Gastroesophageal sphincter (tissue), 4 donors: ENCODE results near the gene BBOX1. TPM values are rescaled to one million over a fixed set of nuclear protein-coding genes. Genes with fewer than 3 reads are reported as not detected.

ENCODE experiments used
- ATAC-seq: fragments of 150-250 bp; one replicate; pipeline ENCODE4 v1.9.1; 2016; ENCODE audit warnings: mild to moderate bottlenecking, moderate library complexity
- H3K27ac ChIP-seq, 4 donors: fragments of 200-600 bp; sonication (generic) in 3 of 4; 1 replicate in 3 of 4; 2 replicates in 1 of 4; pipeline ENCODE4 v1.5.1; 2016 to 2019
- H3K27me3 ChIP-seq: fragments of 200-600 bp; sonication (generic); one replicate; pipeline ENCODE4 v1.5.1; 2019
- H3K36me3 ChIP-seq, 2 donors: fragments of 200-600 bp; sonication (generic); one replicate each; pipeline ENCODE4 v1.5.1; 2019; ENCODE audit warnings: control low read depth in 1 of 2
- H3K4me1 ChIP-seq, 3 donors: fragments of 200-600 bp; sonication (generic); 1 replicate in 2 of 3; 2 replicates in 1 of 3; pipeline ENCODE4 v1.5.1; 2016 to 2019; ENCODE audit warnings: control low read depth in 2 of 3
- H3K4me3 ChIP-seq, 2 donors: fragments of 200-600 bp; sonication (generic); one replicate each; pipeline ENCODE4 v1.5.1; 2019; ENCODE audit warnings: mild to moderate bottlenecking in 1 of 2, moderate library complexity in 1 of 2
- H3K9me3 ChIP-seq, 3 donors: fragments of 200-600 bp; sonication (generic); one replicate each; pipeline ENCODE4 v1.5.1; 2017 to 2019; ENCODE audit warnings: control low read depth in 2 of 3
- CTCF ChIP-seq, 4 experiments: fragments of 200-600 bp in 2 of 4; fragments of 450-650 bp in 2 of 4; sonication (generic) in 1 of 4; IDR thresholded peaks; one replicate each; pipeline ENCODE4 v1.5.1; 2017 to 2019; ENCODE audit warnings: antibody characterized with exemption in 4 of 4, mild to moderate bottlenecking in 2 of 4, moderate library complexity in 2 of 4
- EP300 ChIP-seq: sonication (generic); formaldehyde crosslinking; IDR thresholded peaks from one replicate; pipeline ENCODE4 v1.6.1; 2017; ENCODE audit warnings: antibody characterized with exemption, mild to moderate bottlenecking
- POLR2A ChIP-seq, 2 donors: fragments of 450-650 bp; IDR thresholded peaks; one replicate each; pipeline ENCODE4 v1.6.1; 2017; ENCODE audit warnings: antibody characterized with exemption in 2 of 2, mild to moderate bottlenecking in 2 of 2, moderate library complexity in 1 of 2
- POLR2AphosphoS5 ChIP-seq: sonication (generic); formaldehyde crosslinking; IDR thresholded peaks from one replicate; pipeline ENCODE4 v1.6.1; 2017; ENCODE audit warnings: antibody characterized with exemption
- WGBS, 2 donors: methylation state at CpG; one replicate each; pipeline ENCODE4 v1.1.5; 2018; ENCODE audit warnings: low coverage in 1 of 2; 5-methylcytosine and 5-hydroxymethylcytosine counted together
- total RNA-seq, 4 donors: library from RNA; depleted of rRNA; stranded (reverse); fragments of >200 nt; gene quantifications; one replicate each; pipeline ENCODE4 v1.1.0, GENCODE V29; 2016

BBOX1 gene
- total RNA-seq, 4 donors from 2014 or later: 0.67 to 4.4 TPM; not detected in 2

- no peak for ATAC-seq
- no peak overlapping the region for H3K27ac ChIP-seq
- TF ChIP-seq POLR2A (IDR thresholded peaks at IDR 0.05): no peak
- no peak for TF ChIP-seq CTCF (IDR thresholded peaks at IDR 0.05)
- TF ChIP-seq POLR2AphosphoS5: no peak
- TF ChIP-seq EP300: no peak
- H3K4me3 ChIP-seq: no peak overlapping the region
- H3K9me3 ChIP-seq: no peaks in the 10 kb centered on the region
- no peaks in the 10 kb centered on the region for H3K27me3 ChIP-seq
- H3K36me3 ChIP-seq: no peaks in the 10 kb centered on the region
- H3K4me1 ChIP-seq: no peaks in the 10 kb centered on the region
Observed at GRCh38 chr11:27107548-27107947, 66.9 kb downstream of the BBOX1 start.

- no peak for ATAC-seq
- 93% methylated on average over 3 to 4 of the region's 4 CpGs for WGBS, 2 donors
Observed at GRCh38 chr11:27108809-27109208, 68.2 kb downstream of the BBOX1 start.

GRCh38 chr11:27111896-27112295, 71.3 kb downstream of the BBOX1 start:
- no peaks in the 10 kb centered on the region for H3K27me3 ChIP-seq
- no peak for ATAC-seq
- 82% methylated on average over 2 of the region's 2 CpGs; no CpG with 5 or more reads in 1 of the 2 donors for WGBS, 2 donors

More at GRCh38 chr11:27108809-27109208, 68.2 kb downstream of the BBOX1 start:
- Histone ChIP-seq H3K27me3 (no peaks in the 10 kb centered on the region), H3K36me3 (no peaks in the 10 kb centered on the region), H3K4me1 (no peaks in the 10 kb centered on the region), H3K27ac (no peak overlapping the region), H3K9me3 (no peaks in the 10 kb centered on the region), H3K4me3 (no peak overlapping the region)
- TF ChIP-seq CTCF (IDR thresholded peaks at IDR 0.05): no peak
- TF ChIP-seq POLR2AphosphoS5: no peak
- no peak for TF ChIP-seq POLR2A (IDR thresholded peaks at IDR 0.05)
- TF ChIP-seq EP300: no peak

GRCh38 chr11:27112946-27113345, 72.3 kb downstream of the BBOX1 start:
- Histone ChIP-seq H3K9me3 (no peaks in the 10 kb centered on the region), H3K27ac (no peak overlapping the region), H3K4me3 (no peak overlapping the region), H3K36me3 (no peaks in the 10 kb centered on the region), H3K4me1 (peaks cover 0 to 5% (median 0%) of the 10 kb centered on the region in 3 donors), H3K27me3 (no peaks in the 10 kb centered on the region)
- no peak for ATAC-seq
- no peak for TF ChIP-seq POLR2AphosphoS5
- no peak for TF ChIP-seq EP300
- no peak for TF ChIP-seq CTCF (IDR thresholded peaks at IDR 0.05)
- TF ChIP-seq POLR2A (IDR thresholded peaks at IDR 0.05): no peak
- WGBS, 2 donors: 95 to 100% methylated on average over 1 of the region's 1 CpG

More at GRCh38 chr11:27111896-27112295, 71.3 kb downstream of the BBOX1 start:
- Histone ChIP-seq H3K4me1 (peaks cover 0 to 5% (median 0%) of the 10 kb centered on the region in 3 donors), H3K9me3 (no peaks in the 10 kb centered on the region), H3K4me3 (no peak overlapping the region), H3K36me3 (no peaks in the 10 kb centered on the region), H3K27ac (no peak overlapping the region)
- TF ChIP-seq EP300 (no peak), POLR2A (IDR thresholded peaks at IDR 0.05) (no peak), CTCF (IDR thresholded peaks at IDR 0.05) (no peak), POLR2AphosphoS5 (no peak)

GRCh38 chr11:27115051-27115650, 74.5 kb downstream of the BBOX1 start:
- H3K27ac ChIP-seq: no peak overlapping the region
- ATAC-seq: no peak
- TF ChIP-seq CTCF (IDR thresholded peaks at IDR 0.05) (no peak), EP300 (no peak), POLR2A (IDR thresholded peaks at IDR 0.05) (no peak), POLR2AphosphoS5 (no peak)
- no peaks in the 10 kb centered on the region for H3K36me3 ChIP-seq
- no peaks in the 10 kb centered on the region for H3K9me3 ChIP-seq
- H3K27me3 ChIP-seq: no peaks in the 10 kb centered on the region
- peaks cover 0 to 5% (median 0%) of the 10 kb centered on the region in 3 donors for H3K4me1 ChIP-seq
- no peak overlapping the region for H3K4me3 ChIP-seq
- 24 to 35% methylated on average over 3 of the region's 3 CpGs for WGBS, 2 donors
